K562 (cell line): ENCODE results near the gene CLDN24. TPM values are rescaled to one million over a fixed set of nuclear protein-coding genes. Genes with fewer than 3 reads are reported as not detected.

ENCODE experiments used
- ATAC-seq: fragments of 200-7000 bp; cut with Tn5 transposase; 3 replicates; pipeline ENCODE4 v1.9.1; 2020; ENCODE audit warnings: moderate library complexity
- BruUV-seq: library from RNA; stranded (reverse); fragments of 400-500 nt; replicated peaks from 2 replicates; lab custom pipeline; 2021; lab: Mats Ljungman, UMichigan
- CTCF ChIA-PET: fragments of 300-600 bp; formaldehyde crosslinking; extraction: SDS; loops from one replicate; lab custom pipeline; 2021; ENCODE audit warnings: low intra/inter-chr PET ratio; lab: Yijun Ruan, JAX
- POLR2A ChIA-PET: fragments of 300-600, 350-650 bp; sonication (Branson Sonifier 250); formaldehyde crosslinking; extraction: SDS; loops from one replicate; lab custom pipeline; 2021; ENCODE audit warnings: antibody characterized with exemption, inconsistent platforms; lab: Yijun Ruan, JAX
- DNase-seq, 4 experiments: peaks; one replicate each; pipeline versions ENCODE4 v3.0.0 to v3.0.0-alpha.2; 2011 to 2018; ENCODE audit warnings: low spot score in 3 of 4, mixed read lengths in 3 of 4; ENCODE audit errors: extremely low read depth in 1 of 4
- FAIRE-seq: peaks from 2 replicates; lab custom pipeline; 2011; peaks lifted over from hg19 to GRCh38; lab: Jason Lieb, UNC
- H2AFZ ChIP-seq: 2 replicates; pipeline ENCODE4 v1.6.0; 2011; ENCODE audit warnings: low read depth, low read length, control low read depth, inconsistent platforms
- H3K27ac ChIP-seq: fragments of 200-600 bp; 3 replicates; pipeline ENCODE4 v1.8.0; 2011; ENCODE audit warnings: low read depth, mild to moderate bottlenecking, control low read depth, inconsistent platforms, low read length, moderate library complexity, mixed read lengths; ENCODE audit errors: extremely low read depth
- H3K27me3 ChIP-seq, 2 experiments: fragments of 300-600 bp in 1 of 2; 2 replicates in 1 of 2; 3 replicates in 1 of 2; pipeline versions ENCODE4 v1.6.0 to v1.8.0; 2011; ENCODE audit warnings: inconsistent platforms in 2 of 2, low read length in 2 of 2, mild to moderate bottlenecking in 1 of 2, mixed read lengths in 1 of 2, moderate library complexity in 1 of 2; ENCODE audit not compliant: control insufficient read depth in 2 of 2, insufficient read depth in 2 of 2
- H3K36me3 ChIP-seq: fragments of 300-600 bp; 3 replicates; pipeline ENCODE4 v1.8.0; 2011; ENCODE audit warnings: mild to moderate bottlenecking, low read length, inconsistent platforms; ENCODE audit not compliant: control insufficient read depth, insufficient read depth
- H3K4me1 ChIP-seq, 2 experiments: fragments of 200-600 bp in 1 of 2; replicated peaks in 1 of 2; 2 replicates in 1 of 2; 3 replicates in 1 of 2; pipeline versions ENCODE4 v1.5.1 to v1.8.0; 2011; ENCODE audit warnings: inconsistent platforms in 2 of 2, low read length in 2 of 2, mild to moderate bottlenecking in 1 of 2, mixed read lengths in 1 of 2, moderate library complexity in 1 of 2; ENCODE audit not compliant: control insufficient read depth in 2 of 2, insufficient read depth in 2 of 2
- H3K4me2 ChIP-seq: 2 replicates; pipeline ENCODE4 v1.6.1; 2011; ENCODE audit warnings: low read length, control low read depth, inconsistent platforms, mixed read lengths; ENCODE audit not compliant: insufficient read depth
- H3K4me3 ChIP-seq: fragments of 200-600 bp; sonication (generic), shearing (Covaris generic); 2 replicates; pipeline ENCODE4 v1.5.1; 2016; ENCODE audit warnings: control low read depth, inconsistent platforms
- H3K79me2 ChIP-seq: fragments of 200-600 bp; 3 replicates; pipeline ENCODE4 v1.8.0; 2011; ENCODE audit warnings: low read length, inconsistent platforms; ENCODE audit not compliant: control insufficient read depth, insufficient read depth
- H3K9ac ChIP-seq, 2 experiments: 2 replicates each; pipeline versions ENCODE4 v1.6.0 to v1.6.1; 2011; ENCODE audit warnings: low read depth in 2 of 2, low read length in 2 of 2, control low read depth in 1 of 2, inconsistent platforms in 1 of 2, mild to moderate bottlenecking in 1 of 2, mixed read lengths in 1 of 2; ENCODE audit not compliant: insufficient read depth in 1 of 2
- H3K9me1 ChIP-seq: one replicate; pipeline ENCODE4 v1.6.0; 2011; ENCODE audit warnings: inconsistent platforms, mild to moderate bottlenecking, low read length, moderate library complexity; ENCODE audit not compliant: control insufficient read depth, insufficient read depth
- H3K9me3 ChIP-seq: replicated peaks from 2 replicates; pipeline ENCODE4 v1.5.1; 2011; ENCODE audit warnings: low read depth, low read length, inconsistent platforms; ENCODE audit not compliant: control insufficient read depth, insufficient read depth
- H4K20me1 ChIP-seq: replicated peaks from 2 replicates; pipeline ENCODE4 v1.6.1; 2011; ENCODE audit warnings: low read length, inconsistent platforms, mixed read lengths; ENCODE audit not compliant: control insufficient read depth, insufficient read depth
- FOSL1 ChIP-seq: fragments of 200-800 bp; sonication (Bioruptor generic); conservative IDR thresholded peaks from 2 replicates; pipeline ENCODE4 v1.6.1; 2016; ENCODE audit warnings: missing genetic modification characterization, missing compliant biosample characterization
- GATAD2A ChIP-seq: fragments of 450-650 bp; IDR thresholded peaks from 2 replicates; pipeline ENCODE4 v1.6.1; 2017
- HMBOX1 ChIP-seq: sonication (generic); IDR thresholded peaks from 2 replicates; pipeline ENCODE4 v1.6.1; 2016
- KHSRP ChIP-seq: fragments of 450-650 bp; IDR thresholded peaks from 2 replicates; pipeline ENCODE4 v1.6.1; 2017
- MAFK ChIP-seq: IDR thresholded peaks from 2 replicates; pipeline ENCODE4 v1.6.1; 2011; ENCODE audit warnings: low read length, improper control_type of control experiment
- MCM3 ChIP-seq: fragments of 450-650 bp; IDR thresholded peaks from 2 replicates; pipeline ENCODE4 v1.6.1; 2016
- NBN ChIP-seq: fragments of 450-650 bp; IDR thresholded peaks from 2 replicates; pipeline ENCODE4 v1.6.1; 2016; ENCODE audit warnings: low read depth, mild to moderate bottlenecking
- NFYB ChIP-seq: IDR thresholded peaks from 2 replicates; pipeline ENCODE4 v1.6.1; 2011; ENCODE audit warnings: mild to moderate bottlenecking, moderate library complexity; ENCODE audit not compliant: insufficient read length; ENCODE audit errors: extremely low read depth
- NR2F6 ChIP-seq: fragments of 450-650 bp; formaldehyde crosslinking; IDR thresholded peaks from 2 replicates; pipeline ENCODE4 v1.4.0; 2020; ENCODE audit warnings: mild to moderate bottlenecking
- RAD51 ChIP-seq: fragments of 450-650 bp; IDR thresholded peaks from 2 replicates; pipeline ENCODE4 v1.7.1; 2016; ENCODE audit warnings: low read depth, mild to moderate bottlenecking, borderline replicate concordance
- ZNF143 ChIP-seq: sonication (generic); formaldehyde crosslinking; IDR thresholded peaks from 2 replicates; pipeline ENCODE4 v1.9.0; 2022; ENCODE audit warnings: mild to moderate bottlenecking, missing genetic modification reagents
- ZNF184 ChIP-seq: sonication (generic); formaldehyde crosslinking; IDR thresholded peaks from 2 replicates; pipeline ENCODE4 v1.5.0; 2020; ENCODE audit warnings: missing genetic modification reagents
- ZNF274 ChIP-seq: IDR thresholded peaks from 2 replicates; pipeline ENCODE4 v1.6.1; 2011; ENCODE audit warnings: low read depth, mild to moderate bottlenecking, low read length, moderate library complexity, borderline replicate concordance
- ZNF445 ChIP-seq: fragments of 250-450 bp; sonication (Bioruptor Pico); IDR thresholded peaks from 2 replicates; pipeline ENCODE4 v1.4.0; 2020; ENCODE audit warnings: low read depth, mild to moderate bottlenecking, moderate library complexity
- WGBS: fragments of 100-300 bp; shearing (Covaris generic); methylation state at CpG from one replicate; pipeline ENCODE4 v1.1.6; 2016; ENCODE audit warnings: low coverage, mixed read lengths; ENCODE audit not compliant: insufficient coverage; ENCODE audit errors: missing lambda C conversion rate; 5-methylcytosine and 5-hydroxymethylcytosine counted together
- in situ Hi-C: fragments of 300-500 bp; cut with MboI; formaldehyde crosslinking; loops from 4 replicates; pipeline ENCODE4 v1.15.0; 2018; ENCODE audit warnings: inconsistent platforms, mixed read lengths
- intact Hi-C: fragments of 100-400 bp; cut with micrococcal nuclease; formaldehyde crosslinking; loops from 2 replicates; pipeline ENCODE4 v1.14.2; 2022
- polyA plus RNA-seq, 8 experiments: library from polyadenylated mRNA; depleted of rRNA in 4 of 8; stranded (reverse) in 5 of 8; unstranded in 3 of 8; fragments of >200 nt; fragmentation: Nextera tagmentation in 2 of 8; fragmentation: Illumina TruSeq in 1 of 8; extraction: Ambion mirVana in 2 of 8; extraction: Trizol in 1 of 8; gene quantifications; 2 replicates each; pipeline versions ENCODE4 v1.2.1 to v1.2.3, GENCODE V29; 2011 to 2014; ENCODE audit warnings: inconsistent platforms in 1 of 8, missing spikeins in 1 of 8
- total RNA-seq, 7 experiments: library from RNA; depleted of rRNA in 6 of 7; stranded (reverse); fragments of >200 nt in 6 of 7; fragmentation: Illumina TruSeq in 2 of 7; extraction: Trizol in 2 of 7; gene quantifications; 2 replicates each; pipeline versions ENCODE4 v1.2.1 to v1.2.3, GENCODE V29; 2011 to 2021; ENCODE audit warnings: low replicate concordance in 1 of 7
- TF ChIP-seq, protein P1 (sequence below): sonication (generic); formaldehyde crosslinking; IDR thresholded peaks from 2 replicates; pipeline ENCODE4 v1.4.0; 2020; ENCODE audit warnings: mild to moderate bottlenecking, missing genetic modification reagents
- TF ChIP-seq, protein P2 (sequence below): fragments of 450-650 bp; conservative IDR thresholded peaks from 2 replicates; pipeline ENCODE4 v1.6.1; 2016; ENCODE audit warnings: missing genetic modification characterization, low read depth, mild to moderate bottlenecking, control low read depth, missing compliant biosample characterization
- TF ChIP-seq, protein P3 (sequence below): fragments of 450-650 bp; formaldehyde crosslinking; conservative IDR thresholded peaks from 2 replicates; pipeline ENCODE4 v1.4.0; 2022; ENCODE audit warnings: mild to moderate bottlenecking, missing genetic modification characterization
- TF ChIP-seq, protein P4 (sequence below), 2 experiments: IDR thresholded peaks; 2 replicates each; pipeline ENCODE4 v1.6.1; 2011; ENCODE audit warnings: borderline replicate concordance in 1 of 2, control low read depth in 1 of 2, low read depth in 1 of 2, low read length in 1 of 2, mild to moderate bottlenecking in 1 of 2, mixed read lengths in 1 of 2, moderate library complexity in 1 of 2; ENCODE audit not compliant: insufficient read depth in 1 of 2, insufficient read length in 1 of 2, poor library complexity in 1 of 2, severe bottlenecking in 1 of 2; ENCODE audit errors: extremely low read depth in 1 of 2

CLDN24 gene
- total and polyA plus RNA-seq, 9 of the 15 experiments (the other 6 are each of a cell fraction or from before 2014, with no cell fraction given) = not detected

- Histone ChIP-seq H2AFZ (no peak overlapping the region), H3K79me2 (no peaks in the 10 kb centered on the region), H3K4me1 (no peaks in the 10 kb centered on the region), H3K36me3 (no peaks in the 10 kb centered on the region), H3K27me3 (peaks cover 2 to 27% of the 10 kb centered on the region in 2 experiments; a peak in 2 of 5 replicates), H3K9me3 (peaks cover 3% of the 10 kb centered on the region; the same call in 1 of the 2 replicates), H3K4me2 (no peak overlapping the region), H3K9ac (no peak overlapping the region), H3K27ac (no peak overlapping the region), H3K9me1 (no peaks in the 10 kb centered on the region), H3K4me3 (no peak overlapping the region), H4K20me1 (no peaks in the 10 kb centered on the region)
- CTCF ChIA-PET = no interaction called here
- 15% methylated on average over 7 of the region's 7 CpGs for WGBS
- FAIRE-seq = no peak
- POLR2A ChIA-PET = no interaction called here
- intact Hi-C loops (no loop called here), in situ Hi-C loops (no loop called here)
- no peak for ATAC-seq
- no peak for DNase-seq
- BruUV-seq = no TSS peak
- TF ChIP-seq MAFK = no peak
- no peak for TF ChIP-seq GATAD2A
- TF ChIP-seq, protein P1, sequence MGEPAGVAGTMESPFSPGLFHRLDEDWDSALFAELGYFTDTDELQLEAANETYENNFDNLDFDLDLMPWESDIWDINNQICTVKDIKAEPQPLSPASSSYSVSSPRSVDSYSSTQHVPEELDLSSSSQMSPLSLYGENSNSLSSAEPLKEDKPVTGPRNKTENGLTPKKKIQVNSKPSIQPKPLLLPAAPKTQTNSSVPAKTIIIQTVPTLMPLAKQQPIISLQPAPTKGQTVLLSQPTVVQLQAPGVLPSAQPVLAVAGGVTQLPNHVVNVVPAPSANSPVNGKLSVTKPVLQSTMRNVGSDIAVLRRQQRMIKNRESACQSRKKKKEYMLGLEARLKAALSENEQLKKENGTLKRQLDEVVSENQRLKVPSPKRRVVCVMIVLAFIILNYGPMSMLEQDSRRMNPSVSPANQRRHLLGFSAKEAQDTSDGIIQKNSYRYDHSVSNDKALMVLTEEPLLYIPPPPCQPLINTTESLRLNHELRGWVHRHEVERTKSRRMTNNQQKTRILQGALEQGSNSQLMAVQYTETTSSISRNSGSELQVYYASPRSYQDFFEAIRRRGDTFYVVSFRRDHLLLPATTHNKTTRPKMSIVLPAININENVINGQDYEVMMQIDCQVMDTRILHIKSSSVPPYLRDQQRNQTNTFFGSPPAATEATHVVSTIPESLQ (CRISPR knock-in tag) = no peak
- no peak for TF ChIP-seq FOSL1 (tag)
- TF ChIP-seq ZNF274 = no peak
- TF ChIP-seq KHSRP = no peak
- TF ChIP-seq, protein P2, sequence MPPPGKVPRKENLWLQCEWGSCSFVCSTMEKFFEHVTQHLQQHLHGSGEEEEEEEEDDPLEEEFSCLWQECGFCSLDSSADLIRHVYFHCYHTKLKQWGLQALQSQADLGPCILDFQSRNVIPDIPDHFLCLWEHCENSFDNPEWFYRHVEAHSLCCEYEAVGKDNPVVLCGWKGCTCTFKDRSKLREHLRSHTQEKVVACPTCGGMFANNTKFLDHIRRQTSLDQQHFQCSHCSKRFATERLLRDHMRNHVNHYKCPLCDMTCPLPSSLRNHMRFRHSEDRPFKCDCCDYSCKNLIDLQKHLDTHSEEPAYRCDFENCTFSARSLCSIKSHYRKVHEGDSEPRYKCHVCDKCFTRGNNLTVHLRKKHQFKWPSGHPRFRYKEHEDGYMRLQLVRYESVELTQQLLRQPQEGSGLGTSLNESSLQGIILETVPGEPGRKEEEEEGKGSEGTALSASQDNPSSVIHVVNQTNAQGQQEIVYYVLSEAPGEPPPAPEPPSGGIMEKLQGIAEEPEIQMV (tag) = no peak
- TF ChIP-seq ZNF143 (CRISPR knock-in tag) = no peak
- no peak for TF ChIP-seq HMBOX1
- TF ChIP-seq, protein P3, sequence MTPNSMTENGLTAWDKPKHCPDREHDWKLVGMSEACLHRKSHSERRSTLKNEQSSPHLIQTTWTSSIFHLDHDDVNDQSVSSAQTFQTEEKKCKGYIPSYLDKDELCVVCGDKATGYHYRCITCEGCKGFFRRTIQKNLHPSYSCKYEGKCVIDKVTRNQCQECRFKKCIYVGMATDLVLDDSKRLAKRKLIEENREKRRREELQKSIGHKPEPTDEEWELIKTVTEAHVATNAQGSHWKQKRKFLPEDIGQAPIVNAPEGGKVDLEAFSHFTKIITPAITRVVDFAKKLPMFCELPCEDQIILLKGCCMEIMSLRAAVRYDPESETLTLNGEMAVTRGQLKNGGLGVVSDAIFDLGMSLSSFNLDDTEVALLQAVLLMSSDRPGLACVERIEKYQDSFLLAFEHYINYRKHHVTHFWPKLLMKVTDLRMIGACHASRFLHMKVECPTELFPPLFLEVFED (CRISPR knock-in tag) = no peak
- TF ChIP-seq RAD51 = no peak
- no peak for TF ChIP-seq NFYB
- TF ChIP-seq, protein P4, sequence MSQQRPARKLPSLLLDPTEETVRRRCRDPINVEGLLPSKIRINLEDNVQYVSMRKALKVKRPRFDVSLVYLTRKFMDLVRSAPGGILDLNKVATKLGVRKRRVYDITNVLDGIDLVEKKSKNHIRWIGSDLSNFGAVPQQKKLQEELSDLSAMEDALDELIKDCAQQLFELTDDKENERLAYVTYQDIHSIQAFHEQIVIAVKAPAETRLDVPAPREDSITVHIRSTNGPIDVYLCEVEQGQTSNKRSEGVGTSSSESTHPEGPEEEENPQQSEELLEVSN (IDR thresholded peaks at IDR 0.05; ENCODE audit: borderline replicate concordance in 1 of 2, extremely low read depth in 1 of 2, insufficient read depth in 1 of 2, insufficient read length in 1 of 2, low read depth in 1 of 2, low read length in 1 of 2, poor library complexity in 1 of 2, severe bottlenecking in 1 of 2) = no peak
- TF ChIP-seq NR2F6 (CRISPR knock-in tag) = no peak
- no peak for TF ChIP-seq NBN
- TF ChIP-seq MCM3 = no peak
- no peak for TF ChIP-seq ZNF445 (CRISPR knock-in tag)
- TF ChIP-seq ZNF184 = no peak
These were observed 6.6 kb upstream of the CLDN24 start for GRCh38 chr4:183328832-183329231.
